OCI-LY1 (cell line): Measurements from ENCODE around the gene PDCD1.

Source experiments
- EZH2 ChIP-seq: fragments of 200-600 bp; sonication (generic), shearing (Covaris generic); IDR thresholded peaks from 2 replicates; pipeline ENCODE4 v1.8.0; 2017; ENCODE audit warnings: borderline replicate concordance, mixed run types, mild to moderate bottlenecking, antibody characterized with exemption, low read length, moderate library complexity, mixed read lengths
- TF ChIP-seq, protein P1 (sequence below): fragments of 200-600 bp; sonication (generic), shearing (Covaris generic); IDR thresholded peaks from 2 replicates; pipeline ENCODE4 v1.5.1; 2017; ENCODE audit warnings: mild to moderate bottlenecking, antibody characterized with exemption, low read length, moderate library complexity, mixed read lengths

DNA sequence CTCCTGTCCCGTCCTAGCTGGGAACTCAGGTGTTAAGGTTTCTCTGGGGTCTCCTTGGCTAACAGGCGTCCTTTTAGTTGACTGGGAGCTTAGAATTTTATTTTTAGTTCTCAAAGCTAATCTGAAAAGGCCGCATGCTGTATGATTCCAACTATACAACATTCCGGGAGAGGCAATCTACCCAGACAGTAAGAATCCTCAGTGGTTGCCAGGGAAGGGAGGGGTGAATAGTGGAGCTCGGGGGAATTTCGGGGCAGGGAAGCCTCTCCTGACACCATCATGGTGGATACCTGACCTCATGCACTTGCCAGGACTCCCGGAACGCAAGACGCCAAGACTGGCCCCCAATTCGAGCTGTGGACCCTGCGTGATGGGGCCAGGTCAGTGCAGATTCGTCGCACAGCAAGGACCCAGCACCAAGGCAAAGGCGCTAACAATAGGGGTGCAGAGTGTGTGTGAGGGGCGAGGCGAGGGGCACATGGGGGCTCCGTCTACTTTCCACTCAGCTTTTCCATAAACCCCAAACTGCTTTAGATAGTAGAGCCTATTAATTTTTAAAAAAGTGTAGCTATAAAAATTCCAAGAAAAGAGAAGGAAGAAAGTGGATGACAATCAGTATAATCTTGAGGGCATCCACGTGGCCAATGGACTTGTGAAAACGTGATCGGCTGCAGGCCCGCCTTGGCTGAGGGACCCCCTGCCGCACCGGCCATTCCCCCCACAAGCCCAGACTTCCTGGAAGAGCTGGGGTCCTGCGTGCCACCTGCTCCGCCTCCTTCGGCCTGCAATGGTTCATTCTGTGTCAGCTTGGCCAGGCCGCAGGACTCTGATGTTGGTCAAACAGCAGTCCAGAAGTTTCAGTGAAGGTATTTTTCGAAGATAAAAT is 17.3 kb downstream of the PDCD1 start:
- TF ChIP-seq, protein P1, sequence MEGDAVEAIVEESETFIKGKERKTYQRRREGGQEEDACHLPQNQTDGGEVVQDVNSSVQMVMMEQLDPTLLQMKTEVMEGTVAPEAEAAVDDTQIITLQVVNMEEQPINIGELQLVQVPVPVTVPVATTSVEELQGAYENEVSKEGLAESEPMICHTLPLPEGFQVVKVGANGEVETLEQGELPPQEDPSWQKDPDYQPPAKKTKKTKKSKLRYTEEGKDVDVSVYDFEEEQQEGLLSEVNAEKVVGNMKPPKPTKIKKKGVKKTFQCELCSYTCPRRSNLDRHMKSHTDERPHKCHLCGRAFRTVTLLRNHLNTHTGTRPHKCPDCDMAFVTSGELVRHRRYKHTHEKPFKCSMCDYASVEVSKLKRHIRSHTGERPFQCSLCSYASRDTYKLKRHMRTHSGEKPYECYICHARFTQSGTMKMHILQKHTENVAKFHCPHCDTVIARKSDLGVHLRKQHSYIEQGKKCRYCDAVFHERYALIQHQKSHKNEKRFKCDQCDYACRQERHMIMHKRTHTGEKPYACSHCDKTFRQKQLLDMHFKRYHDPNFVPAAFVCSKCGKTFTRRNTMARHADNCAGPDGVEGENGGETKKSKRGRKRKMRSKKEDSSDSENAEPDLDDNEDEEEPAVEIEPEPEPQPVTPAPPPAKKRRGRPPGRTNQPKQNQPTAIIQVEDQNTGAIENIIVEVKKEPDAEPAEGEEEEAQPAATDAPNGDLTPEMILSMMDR: no peak
- TF ChIP-seq EZH2: no peak
